Small intestine (tissue), 7 donors: ENCODE data around the gene FNBP1. TPM values are rescaled to one million over a fixed set of nuclear protein-coding genes. Genes with fewer than 3 reads are reported as not detected.
"Not testable (repeated sequence)": the region's sequence is repeated elsewhere in the genome, so short reads cannot be mapped to it uniquely, and the experiment has no call there.

Source experiments
- DNase-seq, 2 donors: peaks; one replicate each; pipeline versions ENCODE4 v3.0.0 to v3.0.0-alpha.2; 2013
- FAIRE-seq: peaks from 2 replicates; lab custom pipeline; 2012; peaks lifted over from hg19 to GRCh38; lab: Jason Lieb, UNC
- H3K27ac ChIP-seq, 3 donors: one replicate each; pipeline ENCODE4 v1.5.1; 2013; ENCODE audit warnings: low read length in 2 of 3, mild to moderate bottlenecking in 2 of 3, control low read depth in 1 of 3, inconsistent platforms in 1 of 3, low read depth in 1 of 3, moderate library complexity in 1 of 3
- H3K27me3 ChIP-seq, 3 donors: one replicate each; pipeline ENCODE4 v1.6.1; 2013; ENCODE audit warnings: low read length in 3 of 3, inconsistent platforms in 1 of 3; ENCODE audit not compliant: control insufficient read depth in 3 of 3, insufficient read depth in 3 of 3
- H3K36me3 ChIP-seq, 3 donors: one replicate each; pipeline ENCODE4 v1.6.1; 2013; ENCODE audit warnings: low read length in 3 of 3, inconsistent platforms in 1 of 3, low read depth in 1 of 3, mild to moderate bottlenecking in 1 of 3, moderate library complexity in 1 of 3; ENCODE audit not compliant: control insufficient read depth in 3 of 3, insufficient read depth in 2 of 3
- H3K4me1 ChIP-seq, 3 donors: one replicate each; pipeline ENCODE4 v1.6.1; 2013; ENCODE audit warnings: low read length in 2 of 3, inconsistent platforms in 1 of 3, low read depth in 1 of 3, mild to moderate bottlenecking in 1 of 3, moderate library complexity in 1 of 3; ENCODE audit not compliant: control insufficient read depth in 3 of 3, insufficient read depth in 2 of 3
- H3K4me3 ChIP-seq, 3 donors: one replicate each; pipeline ENCODE4 v1.5.1; 2013; ENCODE audit warnings: low read length in 3 of 3, control low read depth in 1 of 3, inconsistent platforms in 1 of 3, low read depth in 1 of 3, mild to moderate bottlenecking in 1 of 3, moderate library complexity in 1 of 3
- H3K9me3 ChIP-seq, 2 donors: one replicate each; pipeline ENCODE4 v1.6.1; 2013; ENCODE audit warnings: low read depth in 1 of 2, low read length in 1 of 2; ENCODE audit not compliant: control insufficient read depth in 2 of 2, insufficient read depth in 1 of 2
- WGBS, 3 donors: extraction: QIAGEN DNeasy Blood & Tissue Kit; methylation state at CpG; one replicate each; pipeline ENCODE4 v1.1.7; 2013; 5-methylcytosine and 5-hydroxymethylcytosine counted together
- polyA plus RNA-seq, 4 donors: library from polyadenylated mRNA; stranded (reverse) in 3 of 4; unstranded in 1 of 4; fragments of 200-250 nt in 3 of 4; fragments of 120-200 nt in 1 of 4; gene quantifications; one replicate each; pipeline versions ENCODE4 v1.2.1 to v1.2.3, GENCODE V29; 2013
- donor health status: healthy with polysubstance abuse.
- donor health status: control.
- donor health status: control.
- donor health status: Bipolar disorder and iron deficiency.
- donor health status: healthy.

The FNBP1 gene
- polyA plus RNA-seq, 4 donors, result 1.3 to 16.5 (median 9.0) TPM

- H3K36me3 ChIP-seq, result peaks cover 0 to 8% (median under 1%) of the 10 kb centered on the region in 3 donors
- 59 to 76% (median 74%) methylated on average over 15 of the region's 15 CpGs for WGBS, 3 donors
- H3K4me3 ChIP-seq, result no peak overlapping the region
- H3K27ac ChIP-seq, result peak overlapping the region in 1 of 3 donors; percentile 40
- H3K9me3 ChIP-seq, result peaks cover 0 to 4% of the 10 kb centered on the region in 2 donors
- no peak for FAIRE-seq
- DNase-seq, result peak; percentile 21 to 79
- H3K4me1 ChIP-seq, result no peaks in the 10 kb centered on the region
- H3K27me3 ChIP-seq, result peaks cover 0 to 2% (median 0%) of the 10 kb centered on the region in 3 donors
These were observed 61.6 kb downstream of the FNBP1 start for GRCh38 chr9:129981180-129981907.

GRCh38 chr9:129980224-129980623 lies 62.8 kb downstream of the FNBP1 start:
- DNase-seq, FAIRE-seq, H3K27me3 ChIP-seq, H3K9me3 ChIP-seq, H3K27ac ChIP-seq, H3K4me1 ChIP-seq, H3K4me3 ChIP-seq, H3K36me3 ChIP-seq: not testable (repeated sequence)
- 94 to 95% (median 94%) methylated on average over 9 of the region's 9 CpGs for WGBS, 3 donors

- no peaks in the 10 kb centered on the region for H3K4me1 ChIP-seq
- 77 to 86% (median 82%) methylated on average over 8 of the region's 8 CpGs for WGBS, 3 donors
- DNase-seq (no peak), FAIRE-seq (no peak)
- H3K27me3 ChIP-seq, result peaks cover 0 to 4% (median 2%) of the 10 kb centered on the region in 3 donors
- no peak overlapping the region for H3K4me3 ChIP-seq
- peaks cover 0 to 9% (median 2%) of the 10 kb centered on the region in 3 donors for H3K36me3 ChIP-seq
- no peak overlapping the region for H3K27ac ChIP-seq
- H3K9me3 ChIP-seq, result no peaks in the 10 kb centered on the region
These were observed 63.8 kb downstream of the FNBP1 start for GRCh38 chr9:129979071-129979745.

DNA sequence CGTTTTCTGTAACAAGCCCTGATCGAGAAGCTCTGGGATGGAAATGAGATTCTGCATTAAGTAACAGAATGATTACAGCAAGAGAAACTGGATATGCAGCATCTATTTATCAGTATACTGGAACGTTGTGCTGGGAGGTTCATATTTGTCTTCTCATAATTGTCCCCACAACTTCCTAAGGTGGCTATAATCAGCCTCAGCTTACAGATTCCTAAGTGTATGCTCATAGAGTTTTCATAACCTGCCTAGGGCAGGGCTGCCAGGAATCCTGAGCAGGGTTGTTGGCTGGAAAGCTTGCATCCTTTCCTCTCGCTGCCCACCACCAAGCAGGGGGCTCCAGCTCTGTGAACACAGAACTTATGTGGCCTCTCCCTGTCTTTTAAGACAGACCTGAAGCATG lies 70.2 kb downstream of the FNBP1 start:
- DNase-seq, result no peak
- FAIRE-seq, result no peak
- WGBS, 3 donors, result 80 to 94% (median 85%) methylated on average over 4 of the region's 4 CpGs

GRCh38 chr9:129968690-129969485 lies 74.1 kb downstream of the FNBP1 start:
- no peak for FAIRE-seq
- DNase-seq, result peak in 1 of 2 donors; percentile 72
- Histone ChIP-seq H3K36me3 (peaks cover 0 to 2% (median 0%) of the 10 kb centered on the region in 3 donors), H3K27ac (peak overlapping the region in 1 of 3 donors; percentile 35), H3K9me3 (no peaks in the 10 kb centered on the region), H3K4me1 (peaks cover 0 to 6% (median 2%) of the 10 kb centered on the region in 3 donors), H3K27me3 (peaks cover 0 to 21% (median 0%) of the 10 kb centered on the region in 3 donors), H3K4me3 (no peak overlapping the region)
- WGBS, 3 donors, result 15 to 29% (median 29%) methylated on average over 4 of the region's 4 CpGs

More for the DNA sequence above, 70.2 kb downstream of the FNBP1 start:
- Histone ChIP-seq H3K27ac (no peak overlapping the region), H3K4me3 (no peak overlapping the region), H3K36me3 (peaks cover 0 to 12% (median 2%) of the 10 kb centered on the region in 3 donors), H3K27me3 (peaks cover 0 to 6% (median 2%) of the 10 kb centered on the region in 3 donors), H3K4me1 (peaks cover 0 to 6% (median 0%) of the 10 kb centered on the region in 3 donors), H3K9me3 (no peaks in the 10 kb centered on the region)

GRCh38 chr9:129964901-129965734 lies 77.9 kb downstream of the FNBP1 start:
- WGBS, 3 donors, result 76 to 84% (median 82%) methylated on average over 21 of the region's 21 CpGs
- peaks cover 0 to 6% (median 5%) of the 10 kb centered on the region in 3 donors for H3K4me1 ChIP-seq
- peaks cover 0 to 26% (median 0%) of the 10 kb centered on the region in 3 donors for H3K27me3 ChIP-seq
- no peak for DNase-seq
- peak overlapping the region in 2 of 3 donors; percentile 46 to 90 for H3K27ac ChIP-seq
- peaks cover 0 to 3% (median 0%) of the 10 kb centered on the region in 3 donors for H3K36me3 ChIP-seq
- H3K4me3 ChIP-seq, result no peak overlapping the region
- FAIRE-seq, result no peak
- H3K9me3 ChIP-seq, result no peaks in the 10 kb centered on the region

DNA sequence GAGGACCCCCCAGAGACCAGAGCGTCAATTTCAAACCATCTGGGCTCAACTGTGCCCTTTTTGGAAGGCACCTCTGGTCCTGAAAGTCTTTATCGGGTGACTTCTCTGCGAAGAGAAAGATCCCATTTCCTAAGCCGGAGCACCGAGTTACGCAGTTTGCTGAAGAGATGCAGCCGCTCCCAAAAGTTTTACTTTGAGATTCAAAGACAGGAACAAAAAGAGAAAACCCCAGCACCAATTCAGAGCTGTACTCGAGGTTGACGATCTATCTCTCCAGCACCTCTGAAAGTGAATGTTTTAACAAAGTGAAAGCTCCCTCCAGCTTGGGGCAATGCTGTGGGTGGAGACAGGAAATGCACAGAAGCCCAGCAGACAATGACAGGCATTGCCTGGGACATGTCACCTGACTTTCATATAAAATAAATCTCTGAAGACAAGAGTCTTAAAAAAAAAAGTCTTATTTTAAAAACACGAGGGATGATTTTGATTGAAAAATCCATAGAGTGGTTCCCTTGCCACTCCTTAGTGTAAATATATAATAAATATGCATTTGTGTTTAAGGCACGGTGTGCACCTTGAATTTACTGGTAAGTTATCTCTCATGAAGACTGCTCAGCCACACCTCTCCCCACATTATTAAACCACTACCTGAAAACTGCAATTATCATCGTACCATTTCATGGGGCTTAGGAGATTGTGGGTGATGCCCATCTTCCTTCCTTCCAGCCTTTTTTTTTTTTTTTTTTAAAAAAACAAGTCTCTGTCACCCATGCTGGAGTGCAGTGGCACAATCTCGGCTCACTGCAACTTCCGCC lies 79.9 kb downstream of the FNBP1 start:
- 23 to 34% (median 31%) methylated on average over 13 to 14 of the region's 14 CpGs for WGBS, 3 donors
- peaks cover 0 to 31% (median 0%) of the 10 kb centered on the region in 3 donors for H3K27me3 ChIP-seq
- H3K27ac ChIP-seq, result peak overlapping the region; percentile 50 to 89 (median 63)
- DNase-seq (peak; percentile 35 to 69), FAIRE-seq (no peak)
- H3K36me3 ChIP-seq, result peaks cover 0 to 5% (median 0%) of the 10 kb centered on the region in 3 donors
- H3K4me1 ChIP-seq, result peaks cover 0 to 5% (median 0%) of the 10 kb centered on the region in 3 donors
- H3K4me3 ChIP-seq, result peak overlapping the region; percentile 22 to 33 (median 24)
- H3K9me3 ChIP-seq, result no peaks in the 10 kb centered on the region
